Vagina (tissue), 2 donors: ENCODE data around the gene CADPS.

Source experiments
- POLR2A ChIP-seq, 2 donors: fragments of 450-650 bp; IDR thresholded peaks; one replicate each; pipeline ENCODE4 v1.6.1; 2017; ENCODE audit warnings: antibody characterized with exemption in 2 of 2, mild to moderate bottlenecking in 2 of 2, moderate library complexity in 2 of 2
- POLR2AphosphoS5 ChIP-seq, 2 donors: sonication (generic); formaldehyde crosslinking; IDR thresholded peaks; one replicate each; pipeline ENCODE4 v1.9.0; 2017; ENCODE audit warnings: antibody characterized with exemption in 2 of 2, mild to moderate bottlenecking in 2 of 2, low read depth in 1 of 2; ENCODE audit not compliant: insufficient read depth in 1 of 2
- TF ChIP-seq, protein P1 (sequence below), 3 experiments: fragments of 450-650 bp in 2 of 3; fragments of 200-600 bp in 1 of 3; sonication (generic) in 1 of 3; IDR thresholded peaks; one replicate each; pipeline ENCODE4 v1.5.1; 2017 to 2019; ENCODE audit warnings: antibody characterized with exemption in 3 of 3, mild to moderate bottlenecking in 2 of 3, moderate library complexity in 2 of 3

DNA sequence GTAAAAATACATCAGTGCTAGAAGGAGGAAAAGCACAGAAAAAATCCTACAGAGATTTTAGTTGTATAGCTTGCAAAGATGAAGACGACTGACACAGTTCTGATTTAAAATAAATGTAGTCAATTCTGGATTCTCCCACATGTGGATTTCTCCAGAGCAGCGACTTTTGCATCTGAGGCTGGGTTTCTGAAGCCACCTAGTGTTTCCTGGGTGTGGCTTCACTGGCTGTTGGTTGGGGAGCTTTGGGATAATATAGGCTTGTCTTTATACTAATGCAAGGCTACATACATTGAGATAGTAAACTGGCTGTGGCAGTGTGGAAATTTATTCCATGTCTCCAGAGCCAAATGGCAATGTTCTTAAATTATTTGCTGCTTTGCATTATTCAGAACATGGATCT is 343.7 kb downstream of the CADPS start:
- TF ChIP-seq, protein P1, sequence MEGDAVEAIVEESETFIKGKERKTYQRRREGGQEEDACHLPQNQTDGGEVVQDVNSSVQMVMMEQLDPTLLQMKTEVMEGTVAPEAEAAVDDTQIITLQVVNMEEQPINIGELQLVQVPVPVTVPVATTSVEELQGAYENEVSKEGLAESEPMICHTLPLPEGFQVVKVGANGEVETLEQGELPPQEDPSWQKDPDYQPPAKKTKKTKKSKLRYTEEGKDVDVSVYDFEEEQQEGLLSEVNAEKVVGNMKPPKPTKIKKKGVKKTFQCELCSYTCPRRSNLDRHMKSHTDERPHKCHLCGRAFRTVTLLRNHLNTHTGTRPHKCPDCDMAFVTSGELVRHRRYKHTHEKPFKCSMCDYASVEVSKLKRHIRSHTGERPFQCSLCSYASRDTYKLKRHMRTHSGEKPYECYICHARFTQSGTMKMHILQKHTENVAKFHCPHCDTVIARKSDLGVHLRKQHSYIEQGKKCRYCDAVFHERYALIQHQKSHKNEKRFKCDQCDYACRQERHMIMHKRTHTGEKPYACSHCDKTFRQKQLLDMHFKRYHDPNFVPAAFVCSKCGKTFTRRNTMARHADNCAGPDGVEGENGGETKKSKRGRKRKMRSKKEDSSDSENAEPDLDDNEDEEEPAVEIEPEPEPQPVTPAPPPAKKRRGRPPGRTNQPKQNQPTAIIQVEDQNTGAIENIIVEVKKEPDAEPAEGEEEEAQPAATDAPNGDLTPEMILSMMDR (IDR thresholded peaks at IDR 0.05), result no peak
- TF ChIP-seq POLR2A (IDR thresholded peaks at IDR 0.05) (no peak), POLR2AphosphoS5 (IDR thresholded peaks at IDR 0.05; ENCODE audit: insufficient read depth in 1 of 2, low read depth in 1 of 2) (no peak)
